ENCODE data around the gene BSG. TPM values are rescaled to one million over a fixed set of nuclear protein-coding genes. Genes with fewer than 3 reads are reported as not detected.

BSG gene
- total and polyA plus RNA-seq, 2 donors (not counting 1 experiment from before 2014, with no cell fraction given): 246 to 325 TPM

- Histone ChIP-seq H3K4me3 (replicated peaks in 1 of 4; ENCODE audit: control extremely low read depth in 1 of 4, insufficient read depth in 1 of 4, low read depth in 3 of 4, low read length in 4 of 4) (no peak overlapping the region), H3K9ac (ENCODE audit: insufficient read depth, low read length) (no peak overlapping the region), H3K27ac (ENCODE audit: insufficient read depth, low read length) (peak overlapping the region; percentile 5), H3K4me1 (ENCODE audit: control insufficient read depth, extremely low read depth, insufficient read depth, low read length) (peaks cover 2% of the 10 kb centered on the region), H3K79me2 (ENCODE audit: control insufficient read depth, insufficient read depth, low read length) (peaks cover 43% of the 10 kb centered on the region), H3K27me3 (ENCODE audit: control insufficient read depth, insufficient read depth, low read length) (no peaks in the 10 kb centered on the region), H2AFZ (ENCODE audit: low read length) (no peak overlapping the region), H3K4me2 (ENCODE audit: extremely low read depth, insufficient read depth, low read length) (no peak overlapping the region), H3K36me3 (ENCODE audit: control insufficient read depth, insufficient read depth, low read length) (peaks cover 17% of the 10 kb centered on the region), H3K9me3 (ENCODE audit: control insufficient read depth, insufficient read depth, low read depth, low read length) (no peaks in the 10 kb centered on the region), H4K20me1 (ENCODE audit: control insufficient read depth, extremely low read depth, insufficient read depth, low read length) (no peaks in the 10 kb centered on the region)
- no peak for DNase-seq (ENCODE audit: low read depth in 2 of 2)
- TF ChIP-seq CTCF (conservative IDR thresholded peaks at IDR 0.05 in 1 of 2, IDR thresholded peaks at IDR 0.05 in 1 of 2; ENCODE audit: low read depth in 1 of 2, low read length in 2 of 2) (no peak), EZH2 (IDR thresholded peaks at IDR 0.05; ENCODE audit: low read length, missing control alignments) (no peak)
These were observed 37.2 kb upstream of the BSG start for GRCh38 chr19:535017-535835.

DNA sequence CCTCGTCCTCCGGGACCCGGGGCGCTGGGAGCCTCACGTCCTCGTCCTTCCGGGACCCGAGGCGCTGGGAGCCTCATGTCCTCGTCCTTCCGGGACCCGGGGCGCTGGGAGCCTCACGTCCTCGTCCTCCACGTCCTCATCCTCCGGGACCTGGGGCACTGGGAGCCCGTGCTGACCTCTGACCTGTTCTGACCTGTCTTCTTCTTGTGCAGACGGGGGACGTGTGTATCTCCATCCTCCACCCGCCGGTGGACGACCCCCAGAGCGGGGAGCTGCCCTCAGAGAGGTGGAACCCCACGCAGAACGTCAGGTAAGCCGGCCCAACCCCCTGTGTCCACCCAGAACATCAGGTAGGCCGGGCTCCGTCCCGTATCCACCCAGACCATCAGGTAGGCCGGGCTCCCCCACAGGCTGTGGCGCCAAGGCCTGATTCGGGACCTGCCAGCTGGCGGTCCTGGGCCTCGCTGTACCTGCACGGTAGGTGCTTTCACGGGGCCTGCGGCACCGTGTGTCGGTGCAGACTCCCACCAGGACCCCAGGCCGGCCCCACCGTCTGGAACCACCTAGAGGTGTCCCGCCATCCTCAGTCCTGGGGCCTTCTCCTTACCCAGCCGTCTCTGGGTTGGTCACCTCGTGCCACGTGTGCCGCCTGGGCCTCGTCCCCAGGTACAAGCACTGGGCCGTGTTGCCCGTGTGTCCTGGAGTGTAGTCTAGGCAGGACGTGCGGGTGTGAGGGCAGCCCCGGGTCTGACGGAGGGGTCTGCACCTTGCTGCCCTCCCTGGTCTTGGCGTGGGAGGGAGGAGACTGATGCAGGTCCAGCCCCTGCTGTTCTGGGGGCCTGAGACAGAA lies 36.1 kb upstream of the BSG start:
- no peak overlapping the region for H3K4me2 ChIP-seq (ENCODE audit: extremely low read depth, insufficient read depth, low read length)
- H3K4me1 ChIP-seq (ENCODE audit: control insufficient read depth, extremely low read depth, insufficient read depth, low read length): peaks cover 2% of the 10 kb centered on the region
- H3K9me3 ChIP-seq (ENCODE audit: control insufficient read depth, insufficient read depth, low read depth, low read length): no peaks in the 10 kb centered on the region
- H3K27ac ChIP-seq (ENCODE audit: insufficient read depth, low read length): no peak overlapping the region
- H3K79me2 ChIP-seq (ENCODE audit: control insufficient read depth, insufficient read depth, low read length): peaks cover 43% of the 10 kb centered on the region
- no peaks in the 10 kb centered on the region for H4K20me1 ChIP-seq (ENCODE audit: control insufficient read depth, extremely low read depth, insufficient read depth, low read length)
- no peak overlapping the region for H3K9ac ChIP-seq (ENCODE audit: insufficient read depth, low read length)
- H3K27me3 ChIP-seq (ENCODE audit: control insufficient read depth, insufficient read depth, low read length): no peaks in the 10 kb centered on the region
- no peak overlapping the region for H3K4me3 ChIP-seq (replicated peaks in 1 of 4; ENCODE audit: control extremely low read depth in 1 of 4, insufficient read depth in 1 of 4, low read depth in 3 of 4, low read length in 4 of 4)
- no peak overlapping the region for H2AFZ ChIP-seq (ENCODE audit: low read length)
- no peak for DNase-seq (ENCODE audit: low read depth in 2 of 2)
- peaks cover 20% of the 10 kb centered on the region for H3K36me3 ChIP-seq (ENCODE audit: control insufficient read depth, insufficient read depth, low read length)
- no peak for TF ChIP-seq EZH2 (IDR thresholded peaks at IDR 0.05; ENCODE audit: low read length, missing control alignments)
- no peak for TF ChIP-seq CTCF (conservative IDR thresholded peaks at IDR 0.05 in 1 of 2, IDR thresholded peaks at IDR 0.05 in 1 of 2; ENCODE audit: low read depth in 1 of 2, low read length in 2 of 2)

DNA sequence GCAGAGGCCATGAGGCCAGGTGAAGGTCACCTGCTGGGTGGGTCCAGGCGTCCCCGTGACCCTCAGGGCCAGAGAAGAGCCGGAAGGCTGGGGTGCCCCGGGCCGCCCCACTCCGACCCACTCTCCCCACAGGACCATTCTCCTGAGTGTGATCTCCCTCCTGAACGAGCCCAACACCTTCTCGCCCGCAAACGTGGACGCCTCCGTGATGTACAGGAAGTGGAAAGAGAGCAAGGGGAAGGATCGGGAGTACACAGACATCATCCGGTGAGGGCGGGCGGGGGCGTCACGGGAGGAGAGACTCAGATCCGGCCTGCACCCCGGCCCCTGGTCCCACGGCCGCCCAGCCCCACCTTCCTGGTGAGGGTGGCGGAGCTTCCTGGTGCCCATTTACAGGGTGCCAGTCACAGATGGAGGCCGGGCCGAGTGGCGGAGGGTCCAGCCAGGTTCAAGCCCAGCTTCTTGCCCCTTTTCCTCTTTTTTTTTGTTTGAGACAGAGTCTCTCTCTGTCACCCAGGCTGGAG lies 35.5 kb upstream of the BSG start:
- Histone ChIP-seq H3K36me3 (ENCODE audit: control insufficient read depth, insufficient read depth, low read length) (peaks cover 23% of the 10 kb centered on the region), H3K4me1 (ENCODE audit: control insufficient read depth, extremely low read depth, insufficient read depth, low read length) (peaks cover 2% of the 10 kb centered on the region), H2AFZ (ENCODE audit: low read length) (no peak overlapping the region), H3K27me3 (ENCODE audit: control insufficient read depth, insufficient read depth, low read length) (no peaks in the 10 kb centered on the region), H3K27ac (ENCODE audit: insufficient read depth, low read length) (no peak overlapping the region), H4K20me1 (ENCODE audit: control insufficient read depth, extremely low read depth, insufficient read depth, low read length) (no peaks in the 10 kb centered on the region), H3K4me3 (replicated peaks in 1 of 4; ENCODE audit: control extremely low read depth in 1 of 4, insufficient read depth in 1 of 4, low read depth in 3 of 4, low read length in 4 of 4) (no peak overlapping the region), H3K79me2 (ENCODE audit: control insufficient read depth, insufficient read depth, low read length) (peaks cover 41% of the 10 kb centered on the region), H3K4me2 (ENCODE audit: extremely low read depth, insufficient read depth, low read length) (no peak overlapping the region), H3K9ac (ENCODE audit: insufficient read depth, low read length) (no peak overlapping the region), H3K9me3 (ENCODE audit: control insufficient read depth, insufficient read depth, low read depth, low read length) (no peaks in the 10 kb centered on the region)
- no peak for TF ChIP-seq EZH2 (IDR thresholded peaks at IDR 0.05; ENCODE audit: low read length, missing control alignments)
- DNase-seq (ENCODE audit: low read depth in 2 of 2): no peak
